ENCODE data around the gene CYB5A. TPM values are rescaled to one million over a fixed set of nuclear protein-coding genes. Genes with fewer than 3 reads are reported as not detected.
"Not testable (repeated sequence)": the region's sequence is repeated elsewhere in the genome, so short reads cannot be mapped to it uniquely, and the experiment has no call there.

CYB5A gene
- polyA plus RNA-seq, 3 donors, result 279 to 338 (median 337) TPM

GRCh38 chr18:74299162-74299561, 7.4 kb upstream of the CYB5A start:
- no peak for DNase-seq (ENCODE audit: low read depth in 3 of 3, low spot score in 2 of 3)

GRCh38 chr18:74294526-74294925, 2.8 kb upstream of the CYB5A start:
- no peak for DNase-seq (ENCODE audit: low read depth in 3 of 3, low spot score in 2 of 3)

GRCh38 chr18:74292982-74293381, 1.2 kb upstream of the CYB5A start:
- not testable (repeated sequence) for DNase-seq (ENCODE audit: low read depth in 3 of 3, low spot score in 2 of 3)

DNA sequence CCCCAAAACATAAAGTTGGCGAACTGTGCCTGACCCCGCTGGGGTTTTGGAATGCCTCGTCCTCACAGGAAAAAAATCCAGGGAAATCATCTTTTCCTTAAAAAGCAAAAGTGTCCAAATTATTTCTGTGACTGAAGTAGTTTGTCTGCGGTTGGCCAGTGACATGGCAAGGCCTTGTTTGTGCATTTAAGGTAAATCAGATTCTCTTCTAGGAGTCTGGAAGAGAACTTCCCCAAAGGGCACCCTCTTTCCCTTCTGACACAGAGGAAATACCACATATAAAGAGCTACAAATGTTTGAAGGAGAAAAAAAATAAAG, 737 bp upstream of the CYB5A start:
- no peak for DNase-seq (ENCODE audit: low read depth in 3 of 3, low spot score in 2 of 3)

DNA sequence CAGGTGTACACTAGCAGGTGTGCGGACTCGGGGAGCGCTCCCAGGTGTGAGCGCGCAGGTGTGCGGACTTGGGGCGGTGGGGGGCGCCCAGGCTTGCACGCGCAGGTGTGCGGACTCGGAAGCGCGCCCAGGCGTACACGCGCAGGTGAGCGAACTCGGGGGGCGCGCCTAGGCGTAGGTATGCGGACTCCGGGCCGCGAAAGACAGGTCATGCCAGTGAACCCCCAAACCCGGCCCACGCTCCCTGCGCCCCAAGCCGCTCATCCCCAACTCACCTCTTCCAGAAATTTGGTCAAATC, 342 bp downstream of the CYB5A start:
- DNase-seq (ENCODE audit: low read depth in 3 of 3, low spot score in 2 of 3), result no peak

DNA sequence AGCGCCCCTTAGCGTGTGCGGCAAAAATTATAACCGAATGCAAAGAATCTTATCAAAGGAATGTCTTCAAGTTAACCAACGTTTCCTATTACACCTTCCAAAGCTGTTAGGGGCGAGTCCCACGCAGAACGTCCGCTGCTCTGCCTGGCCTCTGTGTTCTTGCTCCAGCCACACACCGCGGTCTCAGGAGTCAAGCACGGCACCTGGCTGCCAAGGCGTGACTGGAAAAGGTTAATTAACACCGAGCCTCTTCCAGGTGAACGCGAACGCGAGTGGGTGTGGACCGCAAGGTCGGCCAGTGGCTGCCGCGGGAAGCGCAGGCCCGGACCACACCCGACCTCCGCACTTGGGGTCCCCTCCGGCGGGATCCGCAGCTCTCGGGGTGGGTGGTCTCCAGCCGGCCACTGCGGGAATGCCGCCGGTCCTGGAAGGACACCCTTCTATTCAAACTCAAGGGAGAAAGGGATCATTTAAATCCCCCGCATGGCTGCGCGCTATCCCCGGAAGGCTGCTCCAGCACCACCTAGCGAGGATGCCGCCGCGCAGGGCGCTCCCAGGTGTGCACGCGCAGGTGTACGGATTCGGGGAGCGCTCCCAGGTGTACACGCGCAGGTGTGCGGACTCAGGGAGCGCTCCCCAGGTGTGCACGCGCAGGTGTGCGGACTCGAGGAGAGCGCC, 830 bp downstream of the CYB5A start:
- DNase-seq (ENCODE audit: low read depth in 3 of 3, low spot score in 2 of 3), result no peak

GRCh38 chr18:74290021-74290420, 1.7 kb downstream of the CYB5A start:
- DNase-seq (ENCODE audit: low read depth in 3 of 3, low spot score in 2 of 3), result no peak

- DNase-seq (ENCODE audit: low read depth in 3 of 3, low spot score in 2 of 3), result no peak
Measured at GRCh38 chr18:74289137-74289536, 2.6 kb downstream of the CYB5A start.

DNA sequence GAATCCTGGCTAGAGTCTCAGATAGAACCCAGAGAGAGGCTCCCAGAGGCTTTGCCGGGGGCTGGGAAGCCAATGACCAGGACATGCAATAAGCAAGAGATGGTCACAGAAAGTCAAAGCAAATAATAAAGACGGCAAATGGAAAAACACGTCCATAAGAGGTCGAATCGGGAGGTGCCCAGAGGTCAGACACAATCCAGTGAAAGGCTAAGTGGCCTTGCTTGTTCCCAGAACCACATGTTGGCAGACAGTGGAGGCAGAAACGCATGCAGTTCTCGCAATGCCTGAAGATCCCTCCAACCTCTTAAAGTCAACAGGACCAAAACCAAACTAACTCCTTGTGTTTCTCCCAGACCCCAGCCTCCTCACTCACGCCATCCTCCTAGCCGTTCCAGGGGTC, 3.0 kb downstream of the CYB5A start:
- no peak for DNase-seq (ENCODE audit: low read depth in 3 of 3, low spot score in 2 of 3)

DNA sequence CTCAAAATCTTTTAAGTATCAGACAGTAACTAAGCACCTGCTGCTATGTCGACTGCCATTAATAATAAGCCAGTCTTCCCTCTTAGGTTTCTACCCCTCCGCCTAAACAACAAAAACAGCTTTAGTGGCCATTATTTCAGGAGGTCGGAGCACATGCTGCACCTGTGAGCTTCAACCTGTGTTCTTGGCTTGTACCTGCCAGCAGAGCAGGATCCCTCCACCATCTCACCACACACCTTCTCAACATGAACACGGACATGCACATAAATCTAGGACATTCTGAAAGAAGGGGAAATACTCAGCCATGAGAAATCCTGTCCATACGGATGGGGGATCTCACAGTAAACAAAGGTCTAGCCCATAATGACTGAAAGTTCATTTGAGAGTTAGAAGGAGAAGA, 3.7 kb downstream of the CYB5A start:
- no peak for DNase-seq (ENCODE audit: low read depth in 3 of 3, low spot score in 2 of 3)

DNA sequence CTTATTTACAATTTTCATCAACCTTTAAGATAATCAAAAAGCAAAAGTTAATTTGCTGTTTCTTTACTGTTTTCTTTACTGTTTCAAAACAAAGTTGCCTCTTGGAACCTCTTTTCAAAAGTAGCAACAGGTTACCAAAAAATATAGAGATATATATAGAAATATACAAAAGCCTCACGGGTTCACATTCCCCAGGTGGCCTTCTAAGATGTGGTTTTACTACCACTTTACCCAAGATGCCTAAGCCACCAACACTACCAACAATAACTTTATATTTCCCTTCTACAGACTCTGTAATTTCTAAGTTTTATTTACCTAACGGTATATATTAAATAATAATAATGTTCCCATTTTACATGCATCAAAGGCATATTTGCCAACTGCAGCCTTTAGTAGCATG, 4.9 kb downstream of the CYB5A start:
- no peak for DNase-seq (ENCODE audit: low read depth in 3 of 3, low spot score in 2 of 3)

GRCh38 chr18:74286106-74286855, 5.5 kb downstream of the CYB5A start:
- DNase-seq (ENCODE audit: low read depth in 3 of 3, low spot score in 2 of 3), result no peak

DNA sequence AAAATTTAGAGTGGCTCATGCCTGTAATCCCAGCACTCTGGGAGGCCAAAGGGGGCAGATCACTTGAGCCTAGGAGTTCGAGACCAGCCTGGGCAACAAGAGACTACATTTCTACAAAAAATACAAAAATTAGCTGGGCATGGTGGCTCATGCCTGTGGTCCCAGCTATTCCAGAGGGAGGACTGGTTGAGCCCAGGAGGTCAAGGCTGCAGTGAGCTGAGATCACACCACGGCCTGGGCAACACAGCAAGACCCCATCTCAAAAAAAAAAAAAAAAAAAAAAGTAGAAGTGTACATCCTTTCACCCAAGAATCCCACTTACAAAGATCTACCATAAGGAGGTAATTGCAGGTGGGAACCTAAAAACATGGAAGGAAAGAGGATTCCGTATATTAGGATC, 6.2 kb downstream of the CYB5A start:
- DNase-seq (ENCODE audit: low read depth in 3 of 3, low spot score in 2 of 3), result not testable (repeated sequence)

DNA sequence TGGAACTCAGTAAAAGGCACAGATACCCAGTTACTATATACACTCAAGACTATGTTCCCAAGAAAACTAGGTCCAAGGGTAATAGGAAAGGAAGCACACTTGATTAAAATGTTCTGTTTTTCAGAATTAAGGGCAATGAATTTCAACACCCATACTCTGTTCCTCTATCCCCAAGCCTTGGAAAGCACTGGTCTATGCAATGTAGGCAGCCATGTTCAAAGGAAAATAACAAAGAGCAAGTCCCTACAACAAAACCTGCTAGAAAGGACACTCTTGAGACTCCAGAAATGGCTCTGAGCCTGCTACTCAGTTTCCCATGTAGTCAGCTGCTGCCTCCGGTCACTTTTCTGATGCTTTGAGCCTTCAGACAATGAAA, 6.8 kb downstream of the CYB5A start:
- DNase-seq (ENCODE audit: low read depth in 3 of 3, low spot score in 2 of 3), result no peak

- no peak for DNase-seq (ENCODE audit: low read depth in 3 of 3, low spot score in 2 of 3)
Measured at GRCh38 chr18:74284191-74284979, 7.4 kb downstream of the CYB5A start.

GRCh38 chr18:74283646-74284045, 8.1 kb downstream of the CYB5A start:
- DNase-seq (ENCODE audit: low read depth in 3 of 3, low spot score in 2 of 3), result no peak

DNA sequence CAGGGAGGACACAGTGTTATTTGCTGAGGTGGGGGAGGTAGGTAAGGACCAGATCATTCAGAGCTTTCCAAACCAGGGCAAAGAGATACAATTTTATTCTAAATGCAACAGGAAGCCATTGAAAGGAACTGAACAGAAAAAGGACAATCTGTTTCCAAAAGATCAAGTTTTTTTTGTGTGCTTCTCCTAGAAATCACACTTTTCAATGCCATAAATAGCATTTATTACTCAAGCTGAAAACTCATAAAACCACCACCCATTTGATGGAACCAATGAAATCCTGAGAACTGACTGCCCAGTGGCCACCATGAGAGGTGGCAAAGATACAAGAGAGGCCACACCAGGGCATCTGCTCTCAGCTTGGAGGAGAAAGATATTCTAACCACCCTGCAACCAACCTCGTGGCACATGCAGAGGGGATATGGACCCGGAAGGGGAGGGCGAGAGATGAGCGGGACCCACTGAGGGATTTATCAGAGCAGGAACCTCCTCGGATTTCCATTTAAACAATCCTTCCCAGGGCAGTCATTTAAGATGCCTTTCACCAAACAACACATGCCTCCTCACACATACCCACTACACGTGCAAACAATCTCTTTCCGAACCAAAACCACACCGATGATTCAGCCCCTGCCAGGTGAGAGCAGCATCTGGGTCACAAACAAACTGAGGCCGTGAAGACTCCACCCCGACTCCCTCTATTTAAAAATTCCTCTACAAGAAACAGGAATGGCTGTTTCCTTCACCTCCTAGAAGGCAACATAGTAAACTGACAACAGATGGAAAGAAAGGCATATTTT, 8.8 kb downstream of the CYB5A start:
- DNase-seq (ENCODE audit: low read depth in 3 of 3, low spot score in 2 of 3), result no peak

- DNase-seq (ENCODE audit: low read depth in 3 of 3, low spot score in 2 of 3), result no peak
Measured at GRCh38 chr18:74281980-74282754, 9.6 kb downstream of the CYB5A start.

DNA sequence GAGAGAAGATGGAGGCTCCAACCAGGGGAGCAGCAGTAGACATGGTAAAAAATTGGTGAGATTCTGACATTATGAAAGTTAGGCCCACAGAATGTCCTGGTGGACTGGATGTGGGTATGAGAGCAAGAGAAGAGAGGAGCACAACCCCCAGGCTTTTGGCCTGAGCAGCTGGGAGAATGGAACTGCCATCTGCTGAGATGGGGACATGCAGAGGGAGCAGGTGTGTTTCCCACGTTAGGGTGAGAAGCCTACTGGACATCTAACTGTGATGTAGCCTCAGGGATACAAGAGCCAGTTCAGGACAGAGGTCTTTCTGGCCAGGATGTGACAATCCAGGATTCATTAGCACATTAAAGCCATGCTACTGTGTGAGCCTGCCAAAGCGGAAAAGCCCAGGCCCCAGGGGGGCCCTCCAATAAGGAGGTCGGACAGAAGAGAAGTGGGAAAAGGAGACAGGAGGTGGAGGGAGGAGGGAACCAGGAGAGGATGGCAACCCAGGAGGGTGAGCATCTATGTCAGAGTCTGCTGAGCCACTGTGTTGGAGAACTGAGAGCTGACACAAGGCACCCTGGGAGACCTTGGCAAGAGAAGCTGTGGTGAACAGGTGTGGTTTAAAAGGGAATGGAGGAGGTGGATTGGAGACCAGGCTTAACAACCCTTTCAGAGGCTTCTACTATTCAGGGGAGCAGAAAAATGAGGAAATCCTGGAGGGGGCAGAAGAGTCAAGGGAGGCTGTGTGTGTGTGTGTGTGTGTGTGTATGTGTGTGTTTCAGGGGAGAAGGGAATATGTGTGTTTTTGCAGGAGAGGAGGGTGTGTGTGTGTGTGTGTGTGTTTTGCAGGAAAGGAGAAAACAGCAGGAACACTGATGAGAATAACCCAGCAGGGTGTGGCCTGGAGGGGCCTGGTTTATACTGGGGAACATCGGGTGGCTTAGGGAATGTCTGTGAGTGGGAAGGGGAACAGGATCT, 10.5 kb downstream of the CYB5A start:
- no peak for DNase-seq (ENCODE audit: low read depth in 3 of 3, low spot score in 2 of 3)

All from right renal cortex interstitium (tissue), 3 donors.